RKO (cell line): ENCODE data around the gene PCSK2.

Experiments used
- DNase-seq: peaks from one replicate; pipeline ENCODE4 v3.0.0-alpha.2; 2016; ENCODE audit warnings: low spot score

The PCSK2 gene

GRCh38 chr20:17480696-17481095 lies 253.9 kb downstream of the PCSK2 start:
- no peak for DNase-seq

- no peak for DNase-seq
Observed at GRCh38 chr20:17481661-17482060, 254.8 kb downstream of the PCSK2 start.

GRCh38 chr20:17482536-17482935 lies 255.7 kb downstream of the PCSK2 start:
- DNase-seq, result no peak

GRCh38 chr20:17485017-17485416 lies 258.2 kb downstream of the PCSK2 start:
- DNase-seq, result peak; percentile 15

- no peak for DNase-seq
Observed at GRCh38 chr20:17488916-17489600, 262.2 kb downstream of the PCSK2 start.

GRCh38 chr20:17490501-17490900 lies 263.7 kb downstream of the PCSK2 start:
- DNase-seq, result no peak

- no peak for DNase-seq
Observed at GRCh38 chr20:17491041-17491440, 264.2 kb downstream of the PCSK2 start.

- no peak for DNase-seq
Observed at GRCh38 chr20:17491488-17491887, 264.6 kb downstream of the PCSK2 start.

- no peak for DNase-seq
Observed at GRCh38 chr20:17493173-17493572, 266.3 kb downstream of the PCSK2 start.

GRCh38 chr20:17494201-17494600 lies 267.4 kb downstream of the PCSK2 start:
- DNase-seq, result no peak

GRCh38 chr20:17495826-17496225 lies 269.0 kb downstream of the PCSK2 start:
- no peak for DNase-seq

GRCh38 chr20:17497821-17498580 lies 271.2 kb downstream of the PCSK2 start:
- peak; percentile 14 for DNase-seq

GRCh38 chr20:17498641-17499040 lies 271.8 kb downstream of the PCSK2 start:
- no peak for DNase-seq

GRCh38 chr20:17499041-17499440 lies 272.2 kb downstream of the PCSK2 start:
- no peak for DNase-seq

- DNase-seq, result no peak
Observed at GRCh38 chr20:17500271-17500670, 273.4 kb downstream of the PCSK2 start.

GRCh38 chr20:17500826-17501225 lies 274.0 kb downstream of the PCSK2 start:
- no peak for DNase-seq

- no peak for DNase-seq
Observed at GRCh38 chr20:17501701-17502100, 274.9 kb downstream of the PCSK2 start.

- no peak for DNase-seq
Observed at GRCh38 chr20:17502105-17502504, 275.3 kb downstream of the PCSK2 start.

GRCh38 chr20:17503301-17504065 lies 276.6 kb downstream of the PCSK2 start:
- DNase-seq, result no peak

GRCh38 chr20:17504066-17504897 lies 277.4 kb downstream of the PCSK2 start:
- DNase-seq, result no peak

GRCh38 chr20:17504898-17505635 lies 278.2 kb downstream of the PCSK2 start:
- peak; percentile 81 for DNase-seq
